H9 (cell line): ENCODE measurements around the gene CADPS2. TPM values are rescaled to one million over a fixed set of nuclear protein-coding genes. Genes with fewer than 3 reads are reported as not detected.

Experiments used
- DNase-seq: peaks from one replicate; pipeline ENCODE4 v3.0.0-alpha.2; 2017
- H2AFZ ChIP-seq: one replicate; pipeline ENCODE4 v1.6.1; 2013; ENCODE audit warnings: mild to moderate bottlenecking, low read length, control low read depth, moderate library complexity
- H2AK5ac ChIP-seq: 2 replicates; pipeline ENCODE4 v1.6.1; 2013; ENCODE audit warnings: low read length, control low read depth, mixed read lengths; ENCODE audit not compliant: insufficient read length
- H2BK120ac ChIP-seq: one replicate; pipeline ENCODE4 v1.6.1; 2013; ENCODE audit warnings: low read depth, mild to moderate bottlenecking, low read length, control low read depth, inconsistent platforms; ENCODE audit not compliant: poor library complexity, severe bottlenecking
- H2BK12ac ChIP-seq: 2 replicates; pipeline ENCODE4 v1.6.1; 2013; ENCODE audit warnings: low read length, control low read depth, mixed read lengths, low read depth; ENCODE audit not compliant: insufficient read length
- H2BK15ac ChIP-seq: 2 replicates; pipeline ENCODE4 v1.6.1; 2013; ENCODE audit warnings: low read depth, low read length, control low read depth
- H2BK20ac ChIP-seq: one replicate; pipeline ENCODE4 v1.6.1; 2013; ENCODE audit warnings: low read depth, mild to moderate bottlenecking, low read length, control low read depth, inconsistent platforms; ENCODE audit not compliant: poor library complexity, severe bottlenecking
- H2BK5ac ChIP-seq: 2 replicates; pipeline ENCODE4 v1.6.1; 2013; ENCODE audit warnings: low read length, control low read depth, mixed read lengths; ENCODE audit not compliant: insufficient read length
- H3K14ac ChIP-seq: 2 replicates; pipeline ENCODE4 v1.6.1; 2013; ENCODE audit warnings: low read length, control low read depth; ENCODE audit not compliant: insufficient read depth
- H3K18ac ChIP-seq: 2 replicates; pipeline ENCODE4 v1.6.1; 2013; ENCODE audit warnings: low read depth, mild to moderate bottlenecking, mixed read lengths, low read length, control low read depth; ENCODE audit not compliant: insufficient read length
- H3K23ac ChIP-seq: 2 replicates; pipeline ENCODE4 v1.6.1; 2013; ENCODE audit warnings: low read length, control low read depth, mixed read lengths, low read depth; ENCODE audit not compliant: insufficient read length
- H3K23me2 ChIP-seq: 2 replicates; pipeline ENCODE4 v1.6.1; 2013; ENCODE audit warnings: low read depth, mild to moderate bottlenecking, mixed read lengths, low read length, control low read depth; ENCODE audit not compliant: insufficient read length, poor library complexity, severe bottlenecking
- H3K27ac ChIP-seq: 2 replicates; pipeline ENCODE4 v1.5.1; 2013; ENCODE audit warnings: low read length, control low read depth, mixed read lengths, low read depth; ENCODE audit not compliant: insufficient read length
- H3K27me3 ChIP-seq: 2 replicates; pipeline ENCODE4 v1.6.1; 2013; ENCODE audit warnings: low read length, control low read depth, inconsistent platforms; ENCODE audit not compliant: insufficient read depth
- H3K4ac ChIP-seq: 2 replicates; pipeline ENCODE4 v1.6.1; 2013; ENCODE audit warnings: low read depth, mild to moderate bottlenecking, control low read depth, inconsistent platforms, low read length, moderate library complexity
- H3K4me1 ChIP-seq: 2 replicates; pipeline ENCODE4 v1.6.1; 2013; ENCODE audit warnings: low read length, control low read depth, inconsistent platforms; ENCODE audit not compliant: insufficient read depth
- H3K4me2 ChIP-seq: 2 replicates; pipeline ENCODE4 v1.6.1; 2013; ENCODE audit warnings: low read length, control low read depth, mixed read lengths; ENCODE audit not compliant: insufficient read length, insufficient read depth
- H3K56ac ChIP-seq: 2 replicates; pipeline ENCODE4 v1.6.1; 2013; ENCODE audit warnings: low read depth, mild to moderate bottlenecking, mixed read lengths, low read length, control low read depth; ENCODE audit not compliant: insufficient read length
- H3K79me1 ChIP-seq: 2 replicates; pipeline ENCODE4 v1.6.1; 2013; ENCODE audit warnings: low read depth, mild to moderate bottlenecking, moderate library complexity, low read length, control low read depth, inconsistent platforms; ENCODE audit not compliant: insufficient read depth, poor library complexity, severe bottlenecking
- H3K79me2 ChIP-seq: 2 replicates; pipeline ENCODE4 v1.6.1; 2013; ENCODE audit warnings: low read length, control low read depth, inconsistent platforms; ENCODE audit not compliant: insufficient read depth
- H3K9ac ChIP-seq: 2 replicates; pipeline ENCODE4 v1.6.1; 2013; ENCODE audit warnings: low read length, control low read depth, mixed read lengths; ENCODE audit not compliant: insufficient read length; ENCODE audit errors: extremely low read depth
- H3K9me3 ChIP-seq: one replicate; pipeline ENCODE4 v1.6.1; 2013; ENCODE audit warnings: low read depth, low read length, inconsistent platforms; ENCODE audit not compliant: control insufficient read depth
- H3T11ph ChIP-seq: one replicate; pipeline ENCODE4 v1.6.1; 2013; ENCODE audit warnings: mild to moderate bottlenecking, low read length, control low read depth, inconsistent platforms
- H4K20me1 ChIP-seq: one replicate; pipeline ENCODE4 v1.6.1; 2013; ENCODE audit not compliant: control insufficient read depth, insufficient read length, insufficient read depth
- H4K5ac ChIP-seq: 2 replicates; pipeline ENCODE4 v1.6.1; 2013; ENCODE audit warnings: low read depth, mild to moderate bottlenecking, mixed read lengths, low read length, control low read depth; ENCODE audit not compliant: insufficient read length
- H4K8ac ChIP-seq: replicated peaks from 2 replicates; pipeline ENCODE4 v1.6.1; 2013; ENCODE audit warnings: low read length, control low read depth, mixed read lengths, low read depth; ENCODE audit not compliant: insufficient read length
- H4K91ac ChIP-seq: 2 replicates; pipeline ENCODE4 v1.6.1; 2013; ENCODE audit warnings: low read depth, mild to moderate bottlenecking, moderate library complexity, mixed read lengths, low read length, control low read depth; ENCODE audit not compliant: insufficient read length
- H3K27ac Mint-ChIP-seq, 3 experiments: 2 replicates in 2 of 3; 3 replicates in 1 of 3; pipeline ENCODE4 v1.8.0; 2020 to 2021; ENCODE audit warnings: mixed read lengths in 3 of 3, mild to moderate bottlenecking in 1 of 3, moderate library complexity in 1 of 3
- H3K27me3 Mint-ChIP-seq: 2 replicates; pipeline ENCODE4 v1.8.0; 2021; ENCODE audit warnings: low read depth, mild to moderate bottlenecking, moderate library complexity, mixed read lengths
- H3K36me3 Mint-ChIP-seq, 3 experiments: 2 replicates in 2 of 3; 3 replicates in 1 of 3; pipeline ENCODE4 v1.8.0; 2020 to 2021; ENCODE audit warnings: low read depth in 3 of 3, mixed read lengths in 3 of 3; ENCODE audit not compliant: insufficient read depth in 1 of 3
- H3K4me1 Mint-ChIP-seq, 2 experiments: 2 replicates each; pipeline ENCODE4 v1.8.0; 2020; ENCODE audit warnings: mixed read lengths in 2 of 2
- H3K4me3 Mint-ChIP-seq, 2 experiments: 2 replicates in 1 of 2; 3 replicates in 1 of 2; pipeline ENCODE4 v1.8.0; 2020 to 2021; ENCODE audit warnings: mild to moderate bottlenecking in 2 of 2, mixed read lengths in 2 of 2, moderate library complexity in 1 of 2
- H3K9me3 Mint-ChIP-seq, 2 experiments: 2 replicates in 1 of 2; 3 replicates in 1 of 2; pipeline ENCODE4 v1.8.0; 2020; ENCODE audit warnings: mild to moderate bottlenecking in 2 of 2, mixed read lengths in 2 of 2, moderate library complexity in 1 of 2
- total RNA-seq: library from RNA; stranded (reverse); gene quantifications from 2 replicates; pipeline ENCODE4 v1.2.1, GENCODE V29; 2021
- TF ChIP-seq, protein P1 (sequence below): fragments of 200-600 bp; sonication (generic); conservative IDR thresholded peaks from 3 replicates; pipeline ENCODE4 v1.8.0; 2021; ENCODE audit warnings: antibody characterized with exemption, mild to moderate bottlenecking

CADPS2 gene
- total RNA-seq, 1 experiment from 2014 or later, result 7.1 TPM

- H3K4me3 Mint-ChIP-seq, result no peak overlapping the region
- no peak overlapping the region for H4K5ac ChIP-seq
- no peak overlapping the region for H2BK15ac ChIP-seq
- no peaks in the 10 kb centered on the region for H4K20me1 ChIP-seq
- H2BK12ac ChIP-seq, result no peak overlapping the region
- H2BK5ac ChIP-seq, result no peak overlapping the region
- H3K9me3 ChIP-seq, result no peaks in the 10 kb centered on the region
- no peak overlapping the region for H3K4me2 ChIP-seq
- no peaks in the 10 kb centered on the region for H3K36me3 Mint-ChIP-seq
- TF ChIP-seq, protein P1, sequence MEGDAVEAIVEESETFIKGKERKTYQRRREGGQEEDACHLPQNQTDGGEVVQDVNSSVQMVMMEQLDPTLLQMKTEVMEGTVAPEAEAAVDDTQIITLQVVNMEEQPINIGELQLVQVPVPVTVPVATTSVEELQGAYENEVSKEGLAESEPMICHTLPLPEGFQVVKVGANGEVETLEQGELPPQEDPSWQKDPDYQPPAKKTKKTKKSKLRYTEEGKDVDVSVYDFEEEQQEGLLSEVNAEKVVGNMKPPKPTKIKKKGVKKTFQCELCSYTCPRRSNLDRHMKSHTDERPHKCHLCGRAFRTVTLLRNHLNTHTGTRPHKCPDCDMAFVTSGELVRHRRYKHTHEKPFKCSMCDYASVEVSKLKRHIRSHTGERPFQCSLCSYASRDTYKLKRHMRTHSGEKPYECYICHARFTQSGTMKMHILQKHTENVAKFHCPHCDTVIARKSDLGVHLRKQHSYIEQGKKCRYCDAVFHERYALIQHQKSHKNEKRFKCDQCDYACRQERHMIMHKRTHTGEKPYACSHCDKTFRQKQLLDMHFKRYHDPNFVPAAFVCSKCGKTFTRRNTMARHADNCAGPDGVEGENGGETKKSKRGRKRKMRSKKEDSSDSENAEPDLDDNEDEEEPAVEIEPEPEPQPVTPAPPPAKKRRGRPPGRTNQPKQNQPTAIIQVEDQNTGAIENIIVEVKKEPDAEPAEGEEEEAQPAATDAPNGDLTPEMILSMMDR, result no peak
- H3K4ac ChIP-seq, result no peak overlapping the region
- H2AFZ ChIP-seq, result no peak overlapping the region
- no peak overlapping the region for H3K27ac Mint-ChIP-seq
- H3K27ac ChIP-seq, result no peak overlapping the region
- H3K79me2 ChIP-seq, result no peaks in the 10 kb centered on the region
- no peak overlapping the region for H3T11ph ChIP-seq
- no peak overlapping the region for H3K23ac ChIP-seq
- no peak overlapping the region for H3K56ac ChIP-seq
- H3K27me3 Mint-ChIP-seq, result no peaks in the 10 kb centered on the region
- no peak overlapping the region for H2AK5ac ChIP-seq
- H2BK20ac ChIP-seq, result no peak overlapping the region
- H3K23me2 ChIP-seq, result no peaks in the 10 kb centered on the region
- H3K18ac ChIP-seq, result no peak overlapping the region
- no peak overlapping the region for H3K14ac ChIP-seq
- no peaks in the 10 kb centered on the region for H3K79me1 ChIP-seq
- no peaks in the 10 kb centered on the region for H3K9me3 Mint-ChIP-seq
- no peak overlapping the region for H4K91ac ChIP-seq
- no peak overlapping the region for H4K8ac ChIP-seq
- H2BK120ac ChIP-seq, result no peak overlapping the region
- H3K4me1 ChIP-seq, result no peaks in the 10 kb centered on the region
- no peak overlapping the region for H3K9ac ChIP-seq
- H3K4me1 Mint-ChIP-seq, result peaks cover 0 to 3% of the 10 kb centered on the region in 2 experiments; a peak in 1 of 4 replicates
- H3K27me3 ChIP-seq, result no peaks in the 10 kb centered on the region
- no peak for DNase-seq
Measured at GRCh38 chr7:122552769-122553168, 333.5 kb downstream of the CADPS2 start.
